ENCODE data around the gene PCNX3.

- peak; percentile 88 to 100 (median 95) for TF ChIP-seq CTCF (IDR thresholded peaks at IDR 0.05)
- peak; percentile 17 to 56 for TF ChIP-seq POLR2A (IDR thresholded peaks at IDR 0.05)
Measured at GRCh38 chr11:65574109-65574810, 41.3 kb upstream of the PCNX3 start.

All from Peyer's patch (tissue), 4 donors.